ENCODE data around the gene LRRC8A.
A peak's percentile ranks its signal among the peaks of the same experiment; 100 is the strongest.

The LRRC8A gene

GRCh38 chr9:128901379-128901778 is 19.4 kb downstream of the LRRC8A start:
- no peaks in the 10 kb centered on the region for H3K9me3 ChIP-seq (ENCODE audit: control insufficient read depth, insufficient read depth, low read depth, low read length)
- CTCF ChIA-PET, result interaction anchor here (0.6 to 0.7 kb wide), 3 partner anchors 20 to 23 kb away, joined by 3 to 6 read pairs (median 4); no protein-coding TSS in a partner anchor
- H3K4me1 ChIP-seq (ENCODE audit: control insufficient read depth, insufficient read depth, low read length), result no peaks in the 10 kb centered on the region
- POLR2A ChIA-PET, result no interaction called here
- H3K27ac ChIP-seq (ENCODE audit: extremely low read depth, low read depth, low read length), result no peak overlapping the region
- TF ChIP-seq ZNF214 (tag by site-specific recombination; IDR thresholded peaks at IDR 0.05; ENCODE audit: borderline replicate concordance) (no peak), ZNF121 (tag by site-specific recombination; IDR thresholded peaks at IDR 0.05) (peak; percentile 50; the same call in 1 of the 2 replicates)
- peaks cover 0 to 18% of the 10 kb centered on the region in 2 experiments; a peak in 2 of 3 replicates for H3K36me3 ChIP-seq (ENCODE audit: control insufficient read depth in 2 of 2, insufficient read depth in 1 of 2, low read length in 2 of 2)
- no peak overlapping the region for H3K4me3 ChIP-seq (ENCODE audit: low read depth, low read length)

- Histone ChIP-seq H3K36me3 (ENCODE audit: control insufficient read depth in 2 of 2, insufficient read depth in 1 of 2, low read length in 2 of 2) (peaks cover 0 to 18% of the 10 kb centered on the region in 2 experiments; a peak in 2 of 3 replicates), H3K4me3 (ENCODE audit: low read depth, low read length) (no peak overlapping the region), H3K4me1 (ENCODE audit: control insufficient read depth, insufficient read depth, low read length) (no peaks in the 10 kb centered on the region), H3K27ac (ENCODE audit: extremely low read depth, low read depth, low read length) (no peak overlapping the region), H3K9me3 (ENCODE audit: control insufficient read depth, insufficient read depth, low read depth, low read length) (no peaks in the 10 kb centered on the region)
- ChIA-PET POLR2A (no interaction called here), CTCF (interaction anchor here (0.6 to 0.7 kb wide), 2 partner anchors 22 to 23 kb away, joined by 3 to 6 read pairs; no protein-coding TSS in a partner anchor)
- TF ChIP-seq ZNF223 (tag by site-specific recombination; IDR thresholded peaks at IDR 0.05) (0 out of 2 replicates have a peak, but pooled peaks have one; percentile 35), ZNF24 (tag by site-specific recombination; IDR thresholded peaks at IDR 0.05) (no peak), ZNF768 (tag by site-specific recombination; IDR thresholded peaks at IDR 0.05) (0 out of 2 replicates have a peak, but pooled peaks have one; percentile 46)
Observed at GRCh38 chr9:128901822-128902221, 19.9 kb downstream of the LRRC8A start.

GRCh38 chr9:128902351-128903078 is 20.6 kb downstream of the LRRC8A start:
- no peak overlapping the region for H3K27ac ChIP-seq (ENCODE audit: extremely low read depth, low read depth, low read length)

GRCh38 chr9:128903079-128903461 is 21.1 kb downstream of the LRRC8A start:
- CTCF ChIA-PET, result no interaction called here
- Histone ChIP-seq H3K9me3 (ENCODE audit: control insufficient read depth, insufficient read depth, low read depth, low read length) (no peaks in the 10 kb centered on the region), H3K4me3 (ENCODE audit: low read depth, low read length) (no peak overlapping the region), H3K4me1 (ENCODE audit: control insufficient read depth, insufficient read depth, low read length) (no peaks in the 10 kb centered on the region), H3K36me3 (ENCODE audit: control insufficient read depth in 2 of 2, insufficient read depth in 1 of 2, low read length in 2 of 2) (peaks cover 0 to 30% of the 10 kb centered on the region in 2 experiments; a peak in 2 of 3 replicates), H3K27ac (ENCODE audit: extremely low read depth, low read depth, low read length) (no peak overlapping the region)
- POLR2A ChIA-PET, result interaction anchor here (0.6 to 0.9 kb wide), 2 partner anchors 9 to 13 kb away, joined by 3 to 4 read pairs; no protein-coding TSS in a partner anchor
- TF ChIP-seq ZIC2 (tag by site-specific recombination; IDR thresholded peaks at IDR 0.05) (peak; percentile 68), ZSCAN18 (tag by site-specific recombination; IDR thresholded peaks at IDR 0.05) (no peak), GLIS1 (tag by site-specific recombination; IDR thresholded peaks at IDR 0.05) (peak; percentile 97), ZNF707 (tag by site-specific recombination; IDR thresholded peaks at IDR 0.05) (no peak), ZNF248 (tag by site-specific recombination; IDR thresholded peaks at IDR 0.05) (no peak), GLIS2 (tag by site-specific recombination; IDR thresholded peaks at IDR 0.05) (peak; percentile 42)

More at GRCh38 chr9:128902351-128903078, 20.6 kb downstream of the LRRC8A start:
- ChIA-PET POLR2A (no interaction called here), CTCF (no interaction called here)
- Histone ChIP-seq H3K4me1 (ENCODE audit: control insufficient read depth, insufficient read depth, low read length) (no peaks in the 10 kb centered on the region), H3K9me3 (ENCODE audit: control insufficient read depth, insufficient read depth, low read depth, low read length) (no peaks in the 10 kb centered on the region), H3K4me3 (ENCODE audit: low read depth, low read length) (no peak overlapping the region), H3K36me3 (ENCODE audit: control insufficient read depth in 2 of 2, insufficient read depth in 1 of 2, low read length in 2 of 2) (peaks cover 0 to 24% of the 10 kb centered on the region in 2 experiments; a peak in 2 of 3 replicates)
- TF ChIP-seq KLF1 (tag by site-specific recombination; IDR thresholded peaks at IDR 0.05), result peak; percentile 94
- TF ChIP-seq ZNF585B (tag by site-specific recombination; IDR thresholded peaks at IDR 0.05), result no peak
- TF ChIP-seq EGR2 (tag by site-specific recombination; IDR thresholded peaks at IDR 0.05; ENCODE audit: low read depth), result 0 out of 2 replicates have a peak, but pooled peaks have one; percentile 27
- peak; percentile 69 for TF ChIP-seq KLF17 (tag by site-specific recombination; IDR thresholded peaks at IDR 0.05)
- no peak for TF ChIP-seq ZNF184 (tag by site-specific recombination; IDR thresholded peaks at IDR 0.05)
- no peak; the same call in 1 of the 2 replicates for TF ChIP-seq ZFHX2 (tag by site-specific recombination; conservative IDR thresholded peaks at IDR 0.05)
- no peak for TF ChIP-seq ZNF76 (tag by site-specific recombination; IDR thresholded peaks at IDR 0.05; ENCODE audit: borderline replicate concordance, low read depth)

Measured in HEK293 (cell line).